Keratinocyte (primary cell): ENCODE data around the gene ITGBL1. TPM values are rescaled to one million over a fixed set of nuclear protein-coding genes. Genes with fewer than 3 reads are reported as not detected.

ENCODE experiments used
- DNase-seq: peaks from one replicate; pipeline ENCODE4 v3.0.0-alpha.2; 2011; ENCODE audit warnings: low read depth, missing footprints, low spot score
- FAIRE-seq: peaks from 2 replicates; lab custom pipeline; 2011; peaks lifted over from hg19 to GRCh38; lab: Jason Lieb, UNC
- H2AFZ ChIP-seq: 2 replicates; pipeline ENCODE4 v1.6.0; 2012; ENCODE audit warnings: low read length, control low read depth, inconsistent platforms; ENCODE audit not compliant: control insufficient read depth
- H3K27ac ChIP-seq: 2 replicates; pipeline ENCODE4 v1.5.1; 2011; ENCODE audit warnings: low read length; ENCODE audit not compliant: control insufficient read depth, insufficient read depth
- H3K27me3 ChIP-seq: 3 replicates; pipeline ENCODE4 v1.6.0; 2011; ENCODE audit warnings: low read length; ENCODE audit not compliant: control insufficient read depth, insufficient read depth; ENCODE audit errors: extremely low read depth
- H3K36me3 ChIP-seq, 2 experiments: 2 replicates in 1 of 2; 3 replicates in 1 of 2; pipeline ENCODE4 v1.5.1; 2011; ENCODE audit warnings: low read length in 2 of 2, mild to moderate bottlenecking in 1 of 2; ENCODE audit not compliant: control insufficient read depth in 2 of 2, insufficient read depth in 2 of 2; ENCODE audit errors: extremely low read depth in 1 of 2
- H3K4me1 ChIP-seq: 3 replicates; pipeline ENCODE4 v1.5.1; 2011; ENCODE audit warnings: low read length; ENCODE audit not compliant: control insufficient read depth, insufficient read depth; ENCODE audit errors: extremely low read depth
- H3K4me2 ChIP-seq: 3 replicates; pipeline ENCODE4 v1.6.0; 2011; ENCODE audit warnings: low read depth, low read length; ENCODE audit not compliant: control insufficient read depth, insufficient read depth; ENCODE audit errors: extremely low read depth
- H3K4me3 ChIP-seq, 3 experiments: fragments of 200-600 bp in 1 of 3; sonication (generic) in 1 of 3; 2 replicates in 2 of 3; 3 replicates in 1 of 3; pipeline ENCODE4 v1.5.1; 2011 to 2016; ENCODE audit warnings: low read length in 3 of 3, mild to moderate bottlenecking in 3 of 3, control low read depth in 2 of 3, inconsistent platforms in 1 of 3, low read depth in 1 of 3, mixed read lengths in 1 of 3, mixed run types in 1 of 3, moderate library complexity in 1 of 3; ENCODE audit not compliant: control insufficient read depth in 2 of 3, insufficient read depth in 2 of 3; ENCODE audit errors: extremely low read depth in 1 of 3
- H3K79me2 ChIP-seq: 2 replicates; pipeline ENCODE4 v1.6.0; 2012; ENCODE audit warnings: low read length; ENCODE audit not compliant: control insufficient read depth, insufficient read depth
- H3K9ac ChIP-seq: 3 replicates; pipeline ENCODE4 v1.6.0; 2011; ENCODE audit warnings: low read length; ENCODE audit not compliant: control insufficient read depth, insufficient read depth; ENCODE audit errors: extremely low read depth
- H3K9me1 ChIP-seq: 3 replicates; pipeline ENCODE4 v1.6.0; 2011; ENCODE audit warnings: low read length; ENCODE audit not compliant: control insufficient read depth, insufficient read depth; ENCODE audit errors: extremely low read depth
- H3K9me3 ChIP-seq: 2 replicates; pipeline ENCODE4 v1.5.1; 2012; ENCODE audit warnings: low read depth, low read length; ENCODE audit not compliant: control insufficient read depth
- H4K20me1 ChIP-seq: 3 replicates; pipeline ENCODE4 v1.6.0; 2011; ENCODE audit warnings: low read length; ENCODE audit not compliant: control insufficient read depth, insufficient read depth; ENCODE audit errors: extremely low read depth
- EZH2 ChIP-seq: IDR thresholded peaks from one replicate; pipeline ENCODE4 v1.6.1; 2012; ENCODE audit warnings: inconsistent platforms, mild to moderate bottlenecking, low read length, moderate library complexity
- dilution Hi-C: fragments of 300-500 bp; cut with MboI; formaldehyde crosslinking; loops from one replicate; pipeline ENCODE4 v1.7.0; 2020; ENCODE audit warnings: low sequenced_read_pairs; ENCODE audit not compliant: extremely low pct_ligation_motif_present
- polyA plus RNA-seq, 5 experiments: library from polyadenylated mRNA; depleted of rRNA in 3 of 5; stranded (reverse) in 3 of 5; stranded (forward) in 1 of 5; unstranded in 1 of 5; fragments of >200 nt; gene quantifications; 1 replicate in 1 of 5; 2 replicates in 3 of 5; 3 replicates in 1 of 5; pipeline versions ENCODE4 v1.2.1 to v1.2.3, GENCODE V29; 2011 to 2012; ENCODE audit warnings: missing spikeins in 2 of 5, low read depth in 1 of 5, low replicate concordance in 1 of 5
- TF ChIP-seq, protein P1 (sequence below), 3 experiments: IDR thresholded peaks in 1 of 3; conservative IDR thresholded peaks in 1 of 3; optimal IDR thresholded peaks in 1 of 3; 2 replicates in 2 of 3; 3 replicates in 1 of 3; pipeline versions ENCODE3 to v1.5.1; 2011; ENCODE audit warnings: low read length in 3 of 3, mild to moderate bottlenecking in 3 of 3, moderate library complexity in 2 of 3, control low read depth in 1 of 3, inconsistent platforms in 1 of 3; ENCODE audit not compliant: insufficient read depth in 2 of 3; ENCODE audit errors: extremely low read depth in 1 of 3

The ITGBL1 gene
- polyA plus RNA-seq, 1 donor (not counting 4 experiments of a cell fraction or from before 2014, with no cell fraction given), result 2.1 TPM

DNA sequence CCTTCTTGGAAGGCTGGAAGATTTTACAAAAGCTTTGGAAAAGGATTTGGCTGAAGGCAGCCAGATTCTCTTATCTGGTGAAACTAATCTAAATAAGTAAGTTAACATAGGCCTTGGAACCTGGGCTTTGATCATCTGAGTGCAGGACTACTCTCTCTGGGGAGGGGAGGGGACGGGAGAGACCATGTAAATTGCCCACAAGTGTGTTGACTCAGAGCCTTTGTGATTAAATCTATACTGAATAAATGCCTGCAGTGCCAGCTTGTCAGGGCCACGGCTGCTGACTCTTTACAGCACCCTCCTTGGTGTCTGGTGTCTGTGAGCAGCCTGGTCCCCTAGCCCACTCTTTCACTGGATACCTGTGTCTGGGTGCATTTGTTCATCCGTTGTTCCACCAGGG lies 251.4 kb downstream of the ITGBL1 start:
- no peak overlapping the region for H2AFZ ChIP-seq
- no peaks in the 10 kb centered on the region for H3K9me1 ChIP-seq
- no peaks in the 10 kb centered on the region for H3K9me3 ChIP-seq
- H3K4me1 ChIP-seq, result no peaks in the 10 kb centered on the region
- FAIRE-seq (no peak), DNase-seq (no peak)
- no peak overlapping the region for H3K9ac ChIP-seq
- H3K4me2 ChIP-seq, result no peak overlapping the region
- no peak overlapping the region for H3K4me3 ChIP-seq
- no peaks in the 10 kb centered on the region for H3K79me2 ChIP-seq
- H3K36me3 ChIP-seq, result no peaks in the 10 kb centered on the region
- dilution Hi-C loops, result no loop called here
- H3K27ac ChIP-seq, result no peak overlapping the region
- TF ChIP-seq EZH2, result no peak
- TF ChIP-seq, protein P1, sequence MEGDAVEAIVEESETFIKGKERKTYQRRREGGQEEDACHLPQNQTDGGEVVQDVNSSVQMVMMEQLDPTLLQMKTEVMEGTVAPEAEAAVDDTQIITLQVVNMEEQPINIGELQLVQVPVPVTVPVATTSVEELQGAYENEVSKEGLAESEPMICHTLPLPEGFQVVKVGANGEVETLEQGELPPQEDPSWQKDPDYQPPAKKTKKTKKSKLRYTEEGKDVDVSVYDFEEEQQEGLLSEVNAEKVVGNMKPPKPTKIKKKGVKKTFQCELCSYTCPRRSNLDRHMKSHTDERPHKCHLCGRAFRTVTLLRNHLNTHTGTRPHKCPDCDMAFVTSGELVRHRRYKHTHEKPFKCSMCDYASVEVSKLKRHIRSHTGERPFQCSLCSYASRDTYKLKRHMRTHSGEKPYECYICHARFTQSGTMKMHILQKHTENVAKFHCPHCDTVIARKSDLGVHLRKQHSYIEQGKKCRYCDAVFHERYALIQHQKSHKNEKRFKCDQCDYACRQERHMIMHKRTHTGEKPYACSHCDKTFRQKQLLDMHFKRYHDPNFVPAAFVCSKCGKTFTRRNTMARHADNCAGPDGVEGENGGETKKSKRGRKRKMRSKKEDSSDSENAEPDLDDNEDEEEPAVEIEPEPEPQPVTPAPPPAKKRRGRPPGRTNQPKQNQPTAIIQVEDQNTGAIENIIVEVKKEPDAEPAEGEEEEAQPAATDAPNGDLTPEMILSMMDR (optimal IDR thresholded peaks at IDR 0.05 in 1 of 3, IDR thresholded peaks at IDR 0.05 in 1 of 3, conservative IDR thresholded peaks at IDR 0.05 in 1 of 3; ENCODE audit: extremely low read depth in 1 of 3, insufficient read depth in 2 of 3, low read length in 3 of 3), result no peak
- no peaks in the 10 kb centered on the region for H4K20me1 ChIP-seq
- no peaks in the 10 kb centered on the region for H3K27me3 ChIP-seq

DNA sequence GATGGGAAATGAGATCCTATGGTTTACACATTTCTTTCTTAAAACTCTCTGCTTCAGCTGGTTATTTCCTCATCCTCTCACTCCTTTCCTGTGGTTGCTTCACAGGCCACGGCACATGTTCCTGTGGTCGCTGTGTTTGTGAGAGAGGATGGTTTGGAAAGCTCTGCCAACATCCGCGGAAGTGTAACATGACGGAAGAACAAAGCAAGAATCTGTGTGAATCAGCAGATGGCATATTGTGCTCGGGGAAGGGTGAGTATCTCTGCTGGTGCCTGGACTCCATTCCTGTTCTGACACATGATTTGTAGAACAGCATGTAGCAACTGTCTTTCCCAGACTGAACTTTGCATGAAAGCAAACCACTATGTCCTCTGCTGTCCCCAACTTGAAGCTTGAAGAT lies 254.2 kb downstream of the ITGBL1 start:
- H4K20me1 ChIP-seq, result no peaks in the 10 kb centered on the region
- H3K36me3 ChIP-seq, result no peaks in the 10 kb centered on the region
- no peaks in the 10 kb centered on the region for H3K27me3 ChIP-seq
- FAIRE-seq, result no peak
- no peak overlapping the region for H3K4me2 ChIP-seq
- no peak for DNase-seq
- no peaks in the 10 kb centered on the region for H3K9me3 ChIP-seq
- no peaks in the 10 kb centered on the region for H3K4me1 ChIP-seq
- TF ChIP-seq, protein P1 (optimal IDR thresholded peaks at IDR 0.05 in 1 of 3, IDR thresholded peaks at IDR 0.05 in 1 of 3, conservative IDR thresholded peaks at IDR 0.05 in 1 of 3; ENCODE audit: extremely low read depth in 1 of 3, insufficient read depth in 2 of 3, low read length in 3 of 3), result no peak
- TF ChIP-seq EZH2, result no peak
- H3K27ac ChIP-seq, result no peak overlapping the region
- no peaks in the 10 kb centered on the region for H3K9me1 ChIP-seq
- no peaks in the 10 kb centered on the region for H3K79me2 ChIP-seq
- no peak overlapping the region for H3K9ac ChIP-seq
- H2AFZ ChIP-seq, result no peak overlapping the region
- no peak overlapping the region for H3K4me3 ChIP-seq
- dilution Hi-C loops, result no loop called here
